HCT116 (cell line): ENCODE results near the gene SECTM1. TPM values are rescaled to one million over a fixed set of nuclear protein-coding genes. Genes with fewer than 3 reads are reported as not detected.

Experiments used
- ATAC-seq: fragments of 200-7000 bp; cut with Tn5 transposase; 2 replicates; pipeline ENCODE4 v1.9.1; 2020; ENCODE audit warnings: mild to moderate bottlenecking, moderate library complexity
- BruUV-seq: library from RNA; stranded (reverse); fragments of 400-500 nt; replicated peaks from 2 replicates; lab custom pipeline; 2021; lab: Mats Ljungman, UMichigan
- CTCF ChIA-PET: fragments of 300-600 bp; sonication (Branson Sonifier 250); formaldehyde crosslinking; loops from one replicate; lab custom pipeline; 2021; ENCODE audit warnings: antibody characterized with exemption; lab: Charles Lee
- POLR2A ChIA-PET: fragments of 300-600, 350-600 bp; sonication (Branson Sonifier 250); formaldehyde crosslinking; loops from one replicate; lab custom pipeline; 2021; ENCODE audit warnings: antibody characterized with exemption; lab: Charles Lee
- RAD21 ChIA-PET, 2 experiments: fragments of 300-600 bp; sonication (Branson Sonifier 250); formaldehyde crosslinking; loops; one replicate each; lab custom pipeline; 2023; ENCODE audit warnings: low total read pairs in 2 of 2; ENCODE audit not compliant: uncharacterized antibody in 2 of 2, unreplicated experiment in 2 of 2, low non-redundant PET in 1 of 2; lab: Charles Lee
- DNase-seq: peaks from one replicate; pipeline ENCODE4 v3.0.0-alpha.2; 2010; ENCODE audit warnings: low read depth, low spot score
- H2AFZ ChIP-seq: fragments of 200-600 bp; shearing (Covaris generic), sonication (generic); 2 replicates; pipeline ENCODE4 v1.6.1; 2017; ENCODE audit warnings: low read depth, mixed run types, mixed read lengths, antibody characterized with exemption, low read length; ENCODE audit not compliant: poor library complexity, severe bottlenecking
- H3K27ac ChIP-seq: 2 replicates; pipeline ENCODE4 v1.5.1; 2012; ENCODE audit warnings: low read depth, low read length
- H3K27me3 ChIP-seq: fragments of 200-600 bp; sonication (generic); 2 replicates; pipeline ENCODE4 v1.6.1; 2016; ENCODE audit warnings: mixed run types, low read length, mixed read lengths; ENCODE audit not compliant: insufficient read depth
- H3K36me3 ChIP-seq, 2 experiments: fragments of 200-500 bp in 1 of 2; fragments of 200-600 bp in 1 of 2; sonication (Bioruptor generic) in 1 of 2; sonication (generic) in 1 of 2; 2 replicates each; pipeline versions ENCODE4 v1.5.1 to v1.6.1; 2014 to 2016; ENCODE audit warnings: low read length in 2 of 2, inconsistent platforms in 1 of 2, mixed read lengths in 1 of 2, mixed run types in 1 of 2; ENCODE audit not compliant: insufficient read depth in 2 of 2, control insufficient read depth in 1 of 2
- H3K4me1 ChIP-seq, 2 experiments: fragments of 200-600 bp in 1 of 2; sonication (generic) in 1 of 2; 2 replicates each; pipeline versions ENCODE4 v1.5.1 to v1.6.1; 2012 to 2017; ENCODE audit warnings: low read length in 2 of 2, inconsistent platforms in 1 of 2, mild to moderate bottlenecking in 1 of 2, mixed read lengths in 1 of 2, mixed run types in 1 of 2, moderate library complexity in 1 of 2; ENCODE audit not compliant: insufficient read depth in 2 of 2, control insufficient read depth in 1 of 2
- H3K4me2 ChIP-seq: fragments of 200-600 bp; sonication (generic); 2 replicates; pipeline ENCODE4 v1.6.1; 2017; ENCODE audit warnings: mixed run types, low read length, mixed read lengths
- H3K4me3 ChIP-seq, 2 experiments: fragments of 200-600 bp in 1 of 2; sonication (generic) in 1 of 2; replicated peaks in 1 of 2; 2 replicates each; pipeline ENCODE4 v1.5.1; 2011 to 2016; ENCODE audit warnings: low read length in 2 of 2, control low read depth in 1 of 2, low read depth in 1 of 2, mild to moderate bottlenecking in 1 of 2, mixed read lengths in 1 of 2, mixed run types in 1 of 2
- H3K79me2 ChIP-seq: fragments of 200-600 bp; sonication (generic); 2 replicates; pipeline ENCODE4 v1.6.1; 2017; ENCODE audit warnings: mild to moderate bottlenecking, mixed run types, low read length, moderate library complexity, mixed read lengths; ENCODE audit not compliant: insufficient read depth
- H3K9ac ChIP-seq: fragments of 200-600 bp; sonication (generic); 2 replicates; pipeline ENCODE4 v1.6.1; 2016; ENCODE audit warnings: low read length, mixed read lengths
- H3K9me2 ChIP-seq: fragments of 200-600 bp; sonication (generic), shearing (Covaris generic); 2 replicates; pipeline ENCODE4 v1.6.1; 2017; ENCODE audit warnings: mixed run types, mild to moderate bottlenecking, moderate library complexity; ENCODE audit not compliant: insufficient read depth
- H3K9me3 ChIP-seq, 2 experiments: fragments of 200-500 bp in 1 of 2; fragments of 200-600 bp in 1 of 2; sonication (Bioruptor generic) in 1 of 2; sonication (generic) in 1 of 2; 2 replicates each; pipeline ENCODE4 v1.6.1; 2014 to 2017; ENCODE audit warnings: low read length in 2 of 2, mixed read lengths in 2 of 2, inconsistent platforms in 1 of 2, low read depth in 1 of 2, mild to moderate bottlenecking in 1 of 2, mixed run types in 1 of 2, moderate library complexity in 1 of 2; ENCODE audit not compliant: control insufficient read depth in 1 of 2, insufficient read depth in 1 of 2
- H4K20me1 ChIP-seq: fragments of 200-600 bp; sonication (generic), shearing (Covaris generic); 2 replicates; pipeline ENCODE4 v1.6.1; 2017; ENCODE audit warnings: mixed run types, mild to moderate bottlenecking, moderate library complexity; ENCODE audit not compliant: insufficient read depth
- CBX3 ChIP-seq: IDR thresholded peaks from 2 replicates; pipeline ENCODE4 v1.6.1; 2012; ENCODE audit warnings: low read depth
- ELF1 ChIP-seq: IDR thresholded peaks from 2 replicates; pipeline ENCODE4 v1.6.1; 2012; ENCODE audit warnings: low read depth, borderline replicate concordance
- EZH2 ChIP-seq: fragments of 200-600 bp; sonication (generic); IDR thresholded peaks from 2 replicates; pipeline ENCODE4 v1.6.1; 2017; ENCODE audit warnings: antibody characterized with exemption, mixed run types
- EZH2phosphoT487 ChIP-seq: fragments of 200-600 bp; IDR thresholded peaks from 2 replicates; pipeline ENCODE4 v1.6.1; 2018; ENCODE audit warnings: antibody characterized with exemption, borderline replicate concordance
- FOSL1 ChIP-seq: IDR thresholded peaks from 2 replicates; pipeline ENCODE4 v1.6.1; 2012; ENCODE audit warnings: low read depth
- POLR2A ChIP-seq: IDR thresholded peaks from 2 replicates; pipeline ENCODE4 v1.7.0; 2011; ENCODE audit warnings: borderline replicate concordance; ENCODE audit not compliant: insufficient read depth, insufficient read length; ENCODE audit errors: extremely low read depth
- SIN3A ChIP-seq: IDR thresholded peaks from 2 replicates; pipeline ENCODE4 v1.6.1; 2012; ENCODE audit warnings: low read depth
- intact Hi-C: fragments of 100-400 bp; cut with micrococcal nuclease; formaldehyde crosslinking; loops from 2 replicates; pipeline ENCODE4 v1.10.0; 2022
- total RNA-seq: library from RNA; stranded (reverse); gene quantifications from one replicate; pipeline ENCODE4 v1.2.1, GENCODE V29; 2021; ENCODE audit not compliant: unreplicated experiment
- TF ChIP-seq, protein P1 (sequence below), 3 experiments: fragments of 200-600 bp in 1 of 3; sonication (generic) in 1 of 3; IDR thresholded peaks in 2 of 3; conservative IDR thresholded peaks in 1 of 3; 2 replicates each; pipeline ENCODE4 v1.5.1; 2012 to 2017; ENCODE audit warnings: low read depth in 2 of 3, low read length in 2 of 3, antibody characterized with exemption in 1 of 3, borderline replicate concordance in 1 of 3, control low read depth in 1 of 3, mild to moderate bottlenecking in 1 of 3, mixed read lengths in 1 of 3, mixed run types in 1 of 3, moderate library complexity in 1 of 3; ENCODE audit not compliant: insufficient read depth in 1 of 3
- TF ChIP-seq, protein P2 (sequence below): IDR thresholded peaks from 2 replicates; pipeline ENCODE4 v1.6.1; 2011; ENCODE audit warnings: mild to moderate bottlenecking, low read length, moderate library complexity; ENCODE audit not compliant: insufficient replicate concordance; ENCODE audit errors: extremely low read depth
- TF ChIP-seq, protein P3 (sequence below): IDR thresholded peaks from 2 replicates; pipeline ENCODE4 v1.6.1; 2012
- TF ChIP-seq, protein P4 (sequence below): IDR thresholded peaks from 2 replicates; pipeline ENCODE4 v1.6.1; 2012; ENCODE audit warnings: low read depth

SECTM1 gene
- total RNA-seq, 1 experiment from 2014 or later: 6.8 TPM

DNA sequence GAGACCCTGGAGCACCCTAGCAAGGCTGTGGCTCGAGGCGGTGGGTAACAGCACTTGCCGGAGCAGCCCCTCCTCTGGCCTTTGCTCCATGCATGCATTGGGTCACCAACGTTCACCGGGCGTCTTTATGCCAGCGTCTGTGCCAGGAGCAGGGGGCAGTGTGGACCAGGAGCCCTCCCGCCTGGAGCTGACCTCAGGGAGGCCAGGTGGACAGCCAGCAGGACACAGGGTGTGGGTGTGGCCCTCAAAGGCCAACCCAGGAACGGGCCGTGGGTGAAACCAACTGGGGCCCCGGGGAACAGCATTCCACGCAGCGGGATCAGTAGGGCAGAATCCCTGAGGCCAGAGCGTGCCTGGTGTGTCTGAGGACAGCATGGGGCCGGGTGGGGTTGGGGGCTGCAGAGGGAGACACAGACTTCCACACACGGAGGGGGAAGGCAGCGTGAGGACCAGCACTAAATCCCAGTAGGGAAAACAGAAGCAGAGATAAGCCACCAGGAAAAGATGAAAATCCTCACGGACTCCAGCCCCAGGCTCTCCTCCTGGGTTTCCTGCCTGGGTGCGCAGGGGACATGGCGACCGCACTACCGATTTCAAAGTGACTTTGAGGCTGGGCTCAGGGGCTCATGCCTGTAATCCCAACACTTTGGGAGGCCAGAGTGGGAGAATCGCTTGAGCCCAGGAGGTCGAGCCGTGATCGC is 13.3 kb downstream of the SECTM1 start:
- Histone ChIP-seq H3K27me3 (no peaks in the 10 kb centered on the region), H3K4me3 (no peak overlapping the region), H3K4me2 (no peak overlapping the region), H3K36me3 (no peaks in the 10 kb centered on the region), H2AFZ (no peak overlapping the region), H3K9ac (no peak overlapping the region), H3K4me1 (peaks cover 0 to 13% of the 10 kb centered on the region in 2 experiments; a peak in 2 of 4 replicates), H3K79me2 (no peaks in the 10 kb centered on the region), H3K27ac (no peak overlapping the region), H3K9me3 (peaks cover 0 to 21% of the 10 kb centered on the region in 2 experiments; a peak in 1 of 4 replicates), H4K20me1 (no peaks in the 10 kb centered on the region), H3K9me2 (no peaks in the 10 kb centered on the region)
- TF ChIP-seq ELF1 (no peak), CBX3 (no peak), EZH2 (no peak), FOSL1 (no peak), POLR2A (no peak), EZH2phosphoT487 (no peak), SIN3A (no peak)
- TF ChIP-seq, protein P1, sequence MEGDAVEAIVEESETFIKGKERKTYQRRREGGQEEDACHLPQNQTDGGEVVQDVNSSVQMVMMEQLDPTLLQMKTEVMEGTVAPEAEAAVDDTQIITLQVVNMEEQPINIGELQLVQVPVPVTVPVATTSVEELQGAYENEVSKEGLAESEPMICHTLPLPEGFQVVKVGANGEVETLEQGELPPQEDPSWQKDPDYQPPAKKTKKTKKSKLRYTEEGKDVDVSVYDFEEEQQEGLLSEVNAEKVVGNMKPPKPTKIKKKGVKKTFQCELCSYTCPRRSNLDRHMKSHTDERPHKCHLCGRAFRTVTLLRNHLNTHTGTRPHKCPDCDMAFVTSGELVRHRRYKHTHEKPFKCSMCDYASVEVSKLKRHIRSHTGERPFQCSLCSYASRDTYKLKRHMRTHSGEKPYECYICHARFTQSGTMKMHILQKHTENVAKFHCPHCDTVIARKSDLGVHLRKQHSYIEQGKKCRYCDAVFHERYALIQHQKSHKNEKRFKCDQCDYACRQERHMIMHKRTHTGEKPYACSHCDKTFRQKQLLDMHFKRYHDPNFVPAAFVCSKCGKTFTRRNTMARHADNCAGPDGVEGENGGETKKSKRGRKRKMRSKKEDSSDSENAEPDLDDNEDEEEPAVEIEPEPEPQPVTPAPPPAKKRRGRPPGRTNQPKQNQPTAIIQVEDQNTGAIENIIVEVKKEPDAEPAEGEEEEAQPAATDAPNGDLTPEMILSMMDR (IDR thresholded peaks at IDR 0.05 in 2 of 3, conservative IDR thresholded peaks at IDR 0.05 in 1 of 3; ENCODE audit: borderline replicate concordance in 1 of 3, insufficient read depth in 1 of 3, low read depth in 2 of 3, low read length in 2 of 3): no peak
- TF ChIP-seq, protein P2, sequence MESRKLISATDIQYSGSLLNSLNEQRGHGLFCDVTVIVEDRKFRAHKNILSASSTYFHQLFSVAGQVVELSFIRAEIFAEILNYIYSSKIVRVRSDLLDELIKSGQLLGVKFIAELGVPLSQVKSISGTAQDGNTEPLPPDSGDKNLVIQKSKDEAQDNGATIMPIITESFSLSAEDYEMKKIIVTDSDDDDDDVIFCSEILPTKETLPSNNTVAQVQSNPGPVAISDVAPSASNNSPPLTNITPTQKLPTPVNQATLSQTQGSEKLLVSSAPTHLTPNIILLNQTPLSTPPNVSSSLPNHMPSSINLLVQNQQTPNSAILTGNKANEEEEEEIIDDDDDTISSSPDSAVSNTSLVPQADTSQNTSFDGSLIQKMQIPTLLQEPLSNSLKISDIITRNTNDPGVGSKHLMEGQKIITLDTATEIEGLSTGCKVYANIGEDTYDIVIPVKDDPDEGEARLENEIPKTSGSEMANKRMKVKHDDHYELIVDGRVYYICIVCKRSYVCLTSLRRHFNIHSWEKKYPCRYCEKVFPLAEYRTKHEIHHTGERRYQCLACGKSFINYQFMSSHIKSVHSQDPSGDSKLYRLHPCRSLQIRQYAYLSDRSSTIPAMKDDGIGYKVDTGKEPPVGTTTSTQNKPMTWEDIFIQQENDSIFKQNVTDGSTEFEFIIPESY: no peak
- TF ChIP-seq, protein P3, sequence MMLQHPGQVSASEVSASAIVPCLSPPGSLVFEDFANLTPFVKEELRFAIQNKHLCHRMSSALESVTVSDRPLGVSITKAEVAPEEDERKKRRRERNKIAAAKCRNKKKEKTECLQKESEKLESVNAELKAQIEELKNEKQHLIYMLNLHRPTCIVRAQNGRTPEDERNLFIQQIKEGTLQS: no peak
- TF ChIP-seq, protein P4, sequence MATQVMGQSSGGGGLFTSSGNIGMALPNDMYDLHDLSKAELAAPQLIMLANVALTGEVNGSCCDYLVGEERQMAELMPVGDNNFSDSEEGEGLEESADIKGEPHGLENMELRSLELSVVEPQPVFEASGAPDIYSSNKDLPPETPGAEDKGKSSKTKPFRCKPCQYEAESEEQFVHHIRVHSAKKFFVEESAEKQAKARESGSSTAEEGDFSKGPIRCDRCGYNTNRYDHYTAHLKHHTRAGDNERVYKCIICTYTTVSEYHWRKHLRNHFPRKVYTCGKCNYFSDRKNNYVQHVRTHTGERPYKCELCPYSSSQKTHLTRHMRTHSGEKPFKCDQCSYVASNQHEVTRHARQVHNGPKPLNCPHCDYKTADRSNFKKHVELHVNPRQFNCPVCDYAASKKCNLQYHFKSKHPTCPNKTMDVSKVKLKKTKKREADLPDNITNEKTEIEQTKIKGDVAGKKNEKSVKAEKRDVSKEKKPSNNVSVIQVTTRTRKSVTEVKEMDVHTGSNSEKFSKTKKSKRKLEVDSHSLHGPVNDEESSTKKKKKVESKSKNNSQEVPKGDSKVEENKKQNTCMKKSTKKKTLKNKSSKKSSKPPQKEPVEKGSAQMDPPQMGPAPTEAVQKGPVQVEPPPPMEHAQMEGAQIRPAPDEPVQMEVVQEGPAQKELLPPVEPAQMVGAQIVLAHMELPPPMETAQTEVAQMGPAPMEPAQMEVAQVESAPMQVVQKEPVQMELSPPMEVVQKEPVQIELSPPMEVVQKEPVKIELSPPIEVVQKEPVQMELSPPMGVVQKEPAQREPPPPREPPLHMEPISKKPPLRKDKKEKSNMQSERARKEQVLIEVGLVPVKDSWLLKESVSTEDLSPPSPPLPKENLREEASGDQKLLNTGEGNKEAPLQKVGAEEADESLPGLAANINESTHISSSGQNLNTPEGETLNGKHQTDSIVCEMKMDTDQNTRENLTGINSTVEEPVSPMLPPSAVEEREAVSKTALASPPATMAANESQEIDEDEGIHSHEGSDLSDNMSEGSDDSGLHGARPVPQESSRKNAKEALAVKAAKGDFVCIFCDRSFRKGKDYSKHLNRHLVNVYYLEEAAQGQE: no peak
- intact Hi-C loops: no loop called here
- BruUV-seq: no TSS peak
- ChIA-PET CTCF (no interaction called here), POLR2A (no interaction called here), RAD21 (no interaction called here)
- no peak for DNase-seq
- no peak for ATAC-seq
